Measurements from ENCODE around the gene ASB18. TPM values are rescaled to one million over a fixed set of nuclear protein-coding genes. Genes with fewer than 3 reads are reported as not detected.

ASB18 gene
- total and polyA plus RNA-seq, 2 experiments from 2014 or later = not detected

GRCh38 chr2:236210536-236210935 lies 53.7 kb downstream of the ASB18 start:
- Histone ChIP-seq H3K27ac (no peak overlapping the region), H3K4me3 (no peak overlapping the region), H3K4me2 (no peak overlapping the region), H3K27me3 (no peaks in the 10 kb centered on the region), H3K4me1 (ENCODE audit: insufficient read depth) (no peaks in the 10 kb centered on the region), H2AFZ (no peak overlapping the region), H3K9me3 (ENCODE audit: low read depth) (no peaks in the 10 kb centered on the region), H4K20me1 (ENCODE audit: insufficient read depth, poor library complexity, severe bottlenecking) (no peaks in the 10 kb centered on the region), H3K9me2 (replicated peaks; ENCODE audit: insufficient read depth) (no peaks in the 10 kb centered on the region), H3K79me2 (no peaks in the 10 kb centered on the region), H3K36me3 (replicated peaks; ENCODE audit: insufficient read depth, low read depth) (no peaks in the 10 kb centered on the region)
- TF ChIP-seq EZH2phosphoT487 (IDR thresholded peaks at IDR 0.05; ENCODE audit: low read depth, severe bottlenecking, unreplicated experiment) = no peak
- TF ChIP-seq, protein P1, sequence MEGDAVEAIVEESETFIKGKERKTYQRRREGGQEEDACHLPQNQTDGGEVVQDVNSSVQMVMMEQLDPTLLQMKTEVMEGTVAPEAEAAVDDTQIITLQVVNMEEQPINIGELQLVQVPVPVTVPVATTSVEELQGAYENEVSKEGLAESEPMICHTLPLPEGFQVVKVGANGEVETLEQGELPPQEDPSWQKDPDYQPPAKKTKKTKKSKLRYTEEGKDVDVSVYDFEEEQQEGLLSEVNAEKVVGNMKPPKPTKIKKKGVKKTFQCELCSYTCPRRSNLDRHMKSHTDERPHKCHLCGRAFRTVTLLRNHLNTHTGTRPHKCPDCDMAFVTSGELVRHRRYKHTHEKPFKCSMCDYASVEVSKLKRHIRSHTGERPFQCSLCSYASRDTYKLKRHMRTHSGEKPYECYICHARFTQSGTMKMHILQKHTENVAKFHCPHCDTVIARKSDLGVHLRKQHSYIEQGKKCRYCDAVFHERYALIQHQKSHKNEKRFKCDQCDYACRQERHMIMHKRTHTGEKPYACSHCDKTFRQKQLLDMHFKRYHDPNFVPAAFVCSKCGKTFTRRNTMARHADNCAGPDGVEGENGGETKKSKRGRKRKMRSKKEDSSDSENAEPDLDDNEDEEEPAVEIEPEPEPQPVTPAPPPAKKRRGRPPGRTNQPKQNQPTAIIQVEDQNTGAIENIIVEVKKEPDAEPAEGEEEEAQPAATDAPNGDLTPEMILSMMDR (IDR thresholded peaks at IDR 0.05; ENCODE audit: poor library complexity) = no peak
- TF ChIP-seq EZH2 (IDR thresholded peaks at IDR 0.05; ENCODE audit: borderline replicate concordance) = no peak
- DNase-seq (ENCODE audit: low spot score) = no peak
- 70% methylated on average over 8 of the region's 8 CpGs for WGBS (ENCODE audit: low lambda C conversion rate, missing lambda C conversion rate)

DNA sequence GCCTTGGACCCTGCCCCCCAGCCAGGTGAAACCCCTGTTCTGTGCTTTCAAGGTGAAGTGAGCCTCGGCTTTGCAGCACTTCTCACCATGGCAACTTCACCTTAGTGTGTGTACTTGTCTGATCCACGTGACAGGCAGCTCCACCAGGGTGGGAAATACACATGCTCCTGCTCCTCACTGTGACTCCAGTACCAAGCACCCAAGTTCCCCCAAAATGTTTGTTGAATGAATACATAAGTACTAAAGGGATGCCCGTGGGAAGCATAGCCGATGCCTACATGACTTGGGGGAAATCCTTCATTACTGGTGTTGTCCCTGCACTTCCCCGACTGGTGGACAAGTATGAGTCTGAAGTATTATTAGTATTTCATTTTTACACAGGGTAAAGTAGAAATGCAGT lies 54.2 kb downstream of the ASB18 start:
- Histone ChIP-seq H3K79me2 (no peaks in the 10 kb centered on the region), H3K4me1 (ENCODE audit: insufficient read depth) (no peaks in the 10 kb centered on the region), H3K27ac (no peak overlapping the region), H4K20me1 (ENCODE audit: insufficient read depth, poor library complexity, severe bottlenecking) (no peaks in the 10 kb centered on the region), H3K9me3 (ENCODE audit: low read depth) (no peaks in the 10 kb centered on the region), H3K9me2 (replicated peaks; ENCODE audit: insufficient read depth) (no peaks in the 10 kb centered on the region), H2AFZ (no peak overlapping the region), H3K4me3 (no peak overlapping the region), H3K27me3 (no peaks in the 10 kb centered on the region), H3K36me3 (replicated peaks; ENCODE audit: insufficient read depth, low read depth) (no peaks in the 10 kb centered on the region), H3K4me2 (no peak overlapping the region)
- no peak for DNase-seq (ENCODE audit: low spot score)
- TF ChIP-seq, protein P1 (IDR thresholded peaks at IDR 0.05; ENCODE audit: poor library complexity) = no peak
- no peak for TF ChIP-seq EZH2 (IDR thresholded peaks at IDR 0.05; ENCODE audit: borderline replicate concordance)
- TF ChIP-seq EZH2phosphoT487 (IDR thresholded peaks at IDR 0.05; ENCODE audit: low read depth, severe bottlenecking, unreplicated experiment) = no peak
- WGBS (ENCODE audit: low lambda C conversion rate, missing lambda C conversion rate) = 79% methylated on average over 5 of the region's 5 CpGs

DNA sequence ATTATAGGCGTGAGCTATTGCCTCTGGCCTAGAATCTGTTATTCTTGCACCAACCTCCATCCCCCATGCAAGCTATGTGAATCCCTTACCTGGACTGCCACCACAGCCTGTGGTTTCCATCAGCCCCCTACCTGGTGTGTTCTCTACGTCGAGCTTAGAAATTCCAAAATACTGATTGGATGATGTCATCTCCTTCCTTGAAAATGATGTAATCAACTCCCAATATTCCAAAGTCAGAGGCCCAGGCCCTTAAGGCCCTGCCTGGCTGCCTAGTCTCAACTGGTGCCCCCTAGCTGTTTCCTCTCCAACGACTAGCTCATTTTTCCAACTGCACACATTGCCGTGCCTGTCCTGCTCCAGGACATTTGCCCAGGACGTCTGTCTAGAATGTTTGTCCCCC lies 54.7 kb downstream of the ASB18 start:
- Histone ChIP-seq H3K36me3 (replicated peaks; ENCODE audit: insufficient read depth, low read depth) (no peaks in the 10 kb centered on the region), H3K9me3 (ENCODE audit: low read depth) (no peaks in the 10 kb centered on the region), H3K27ac (no peak overlapping the region), H3K4me1 (ENCODE audit: insufficient read depth) (no peaks in the 10 kb centered on the region), H3K79me2 (no peaks in the 10 kb centered on the region), H3K27me3 (no peaks in the 10 kb centered on the region), H3K9me2 (replicated peaks; ENCODE audit: insufficient read depth) (no peaks in the 10 kb centered on the region), H3K4me2 (no peak overlapping the region), H3K4me3 (no peak overlapping the region), H4K20me1 (ENCODE audit: insufficient read depth, poor library complexity, severe bottlenecking) (no peaks in the 10 kb centered on the region), H2AFZ (no peak overlapping the region)
- DNase-seq (ENCODE audit: low spot score) = no peak
- 71% methylated on average over 6 of the region's 6 CpGs for WGBS (ENCODE audit: low lambda C conversion rate, missing lambda C conversion rate)
- TF ChIP-seq, protein P1 (IDR thresholded peaks at IDR 0.05; ENCODE audit: poor library complexity) = no peak
- TF ChIP-seq EZH2 (IDR thresholded peaks at IDR 0.05; ENCODE audit: borderline replicate concordance) = no peak
- TF ChIP-seq EZH2phosphoT487 (IDR thresholded peaks at IDR 0.05; ENCODE audit: low read depth, severe bottlenecking, unreplicated experiment) = no peak
